HG02885 (cell line): ENCODE data around the gene AKAP6.

Experiments used
- ATAC-seq: cut with Tn5 transposase; IDR thresholded peaks from one replicate; pipeline ENCODE4 v1.9.1; 2021; ENCODE audit warnings: mild to moderate bottlenecking; ENCODE audit not compliant: unreplicated experiment, poor library complexity

AKAP6 gene

DNA sequence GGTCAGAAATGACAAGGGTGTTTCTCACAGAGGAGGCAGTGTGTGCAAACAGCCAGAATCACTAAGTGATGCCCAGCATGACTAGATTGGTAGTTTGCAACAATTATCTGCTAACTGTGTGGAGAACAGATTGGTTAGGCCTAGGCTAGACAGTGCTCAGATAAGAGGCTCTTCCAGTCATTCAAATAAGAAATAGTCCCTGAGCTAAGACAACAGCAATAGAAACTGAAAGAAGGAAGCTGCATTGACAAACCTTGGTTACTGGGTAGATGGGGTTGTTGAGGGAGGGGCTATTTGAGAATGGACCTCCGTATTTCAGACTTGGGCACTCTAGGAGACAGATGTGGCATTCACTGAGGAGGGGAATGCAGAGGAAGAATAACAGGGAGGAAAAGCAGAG, 354.6 kb downstream of the AKAP6 start:
- peak; percentile 88 for ATAC-seq

DNA sequence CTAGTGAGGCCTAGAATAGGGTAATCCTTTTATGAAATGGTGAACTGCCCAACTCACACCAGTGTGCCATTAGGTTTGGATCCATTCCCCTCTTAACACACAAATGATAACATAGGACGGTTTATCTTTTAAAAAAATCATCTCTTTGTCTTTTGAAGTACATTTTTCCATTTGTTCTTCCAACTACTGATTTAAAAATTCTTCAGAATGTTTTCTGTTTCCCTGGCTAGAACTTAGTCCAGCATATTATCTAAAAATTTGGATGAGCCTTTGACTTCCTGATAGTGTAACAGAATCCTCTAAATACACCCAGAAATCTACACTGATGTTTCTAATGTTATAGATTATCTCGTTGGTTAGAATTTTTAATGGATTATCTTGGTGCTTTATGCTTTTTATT, 359.8 kb downstream of the AKAP6 start:
- no peak for ATAC-seq

DNA sequence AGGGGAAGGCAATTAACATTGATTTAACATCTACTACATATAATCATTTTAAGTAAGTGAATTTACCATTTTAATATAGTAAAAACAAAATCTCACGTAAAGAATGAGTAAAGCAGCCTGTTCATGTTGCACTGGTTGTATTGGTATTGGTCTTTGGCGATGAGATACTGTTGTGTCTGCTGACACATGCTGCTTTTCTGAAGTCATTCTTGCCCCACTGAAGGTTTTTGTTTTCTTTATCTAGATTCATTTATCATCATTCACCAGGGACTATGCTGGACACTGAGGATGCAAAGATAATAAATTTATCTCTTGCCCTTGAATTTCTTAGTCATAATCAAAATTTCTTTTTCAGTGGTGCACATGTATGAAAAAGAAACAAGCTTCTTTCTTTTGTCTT, 363.3 kb downstream of the AKAP6 start:
- ATAC-seq: no peak

DNA sequence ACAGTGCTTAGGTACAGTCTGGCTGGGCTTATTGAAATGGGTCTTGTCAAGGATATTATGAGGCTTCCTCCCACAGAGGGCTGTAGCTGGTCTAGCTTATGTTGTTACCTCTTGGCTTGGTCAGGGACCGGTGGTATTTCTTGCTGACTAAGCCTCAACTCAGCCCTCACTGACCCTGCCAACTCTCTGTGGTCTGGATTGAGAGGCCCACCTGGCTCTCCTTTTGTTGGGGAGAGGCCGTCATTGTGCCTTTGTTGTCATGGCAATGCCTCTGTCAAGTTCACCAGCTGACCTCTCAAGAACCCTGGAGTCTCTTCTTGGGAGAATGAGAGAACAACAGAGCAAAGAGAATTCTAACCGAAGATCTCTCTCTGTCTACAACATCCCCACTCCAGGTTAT, 364.0 kb downstream of the AKAP6 start:
- no peak for ATAC-seq

DNA sequence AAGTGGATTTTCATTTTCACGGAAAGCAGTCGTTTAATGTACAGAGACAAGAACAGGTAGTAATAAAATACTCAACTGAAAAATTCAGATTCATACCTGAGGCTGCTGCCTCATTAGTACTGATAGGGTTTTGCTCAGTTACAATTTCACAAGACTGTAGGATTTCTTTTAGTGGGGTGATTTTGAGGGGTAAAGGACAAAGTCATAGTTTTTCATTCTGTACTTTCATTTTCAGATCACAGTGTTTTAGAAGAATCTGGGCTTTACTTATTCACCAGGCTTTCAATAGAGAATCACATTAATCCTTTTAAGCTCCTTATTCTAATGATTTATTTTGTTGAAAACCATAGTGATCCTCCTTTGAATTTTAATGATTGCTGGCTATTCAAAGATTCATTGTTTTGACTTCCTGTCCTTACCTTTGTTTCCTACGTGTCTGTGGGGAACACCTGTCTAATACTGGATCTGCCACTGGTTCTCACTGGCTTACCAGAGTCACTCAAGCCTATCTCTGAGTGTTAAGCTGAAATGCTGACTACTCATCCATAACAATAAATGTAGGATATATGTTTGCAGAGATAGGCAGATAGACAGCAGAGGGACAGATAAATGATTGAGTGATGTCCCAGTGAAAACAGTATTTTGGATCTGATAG, 365.8 kb downstream of the AKAP6 start:
- no peak for ATAC-seq

DNA sequence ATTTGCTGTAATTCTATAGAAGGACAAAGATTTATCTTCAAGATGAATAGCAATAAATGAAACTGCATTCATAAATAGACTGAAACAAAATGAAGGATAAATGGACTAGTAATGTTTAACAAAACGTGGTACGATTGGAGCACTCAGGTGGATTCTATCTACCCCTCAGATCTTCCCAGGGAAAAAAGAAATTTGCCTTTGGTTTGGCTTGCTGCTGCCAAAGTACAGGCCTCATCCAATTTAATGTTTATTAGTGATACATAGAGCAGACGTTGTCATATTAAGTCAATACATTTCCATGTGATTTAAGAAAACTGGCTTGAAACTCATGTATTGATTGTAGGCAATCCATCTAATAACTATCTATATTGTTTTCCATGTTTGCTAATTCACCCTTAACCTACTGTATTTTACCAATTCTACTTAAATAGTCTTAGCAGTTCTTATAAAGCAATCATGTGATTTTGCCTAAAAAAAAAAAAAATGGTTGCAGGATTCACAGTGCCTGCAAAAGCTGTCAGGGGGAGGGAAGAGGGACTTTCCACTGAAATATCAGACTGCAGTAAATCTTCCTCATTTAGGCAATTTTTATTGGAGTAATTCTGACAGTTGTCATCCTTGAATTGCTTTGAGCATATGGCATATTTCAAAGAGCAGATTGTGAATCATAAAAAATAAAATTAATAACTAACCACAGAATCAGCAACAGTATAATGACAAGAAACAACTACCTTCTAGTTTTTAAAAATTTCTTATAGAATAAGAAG, 367.4 kb downstream of the AKAP6 start:
- ATAC-seq: no peak

DNA sequence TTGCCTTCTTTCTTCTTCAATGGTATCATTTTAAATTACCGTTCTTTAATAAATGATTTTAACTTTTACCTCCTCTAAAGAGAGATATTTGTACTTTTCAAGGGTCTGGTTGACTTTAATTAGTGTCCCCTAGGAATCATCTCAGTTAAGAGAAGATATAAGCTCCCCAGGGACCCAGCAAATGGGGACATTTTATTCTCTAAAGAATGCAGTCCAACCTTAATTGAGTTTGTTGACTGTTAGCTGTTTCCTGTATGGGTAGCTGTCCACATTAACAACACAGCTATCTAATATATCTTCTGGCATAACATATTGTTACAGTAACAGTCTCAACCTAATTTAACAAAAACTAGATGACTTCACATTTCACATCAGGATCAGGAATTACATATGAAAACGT, 368.0 kb downstream of the AKAP6 start:
- ATAC-seq: no peak

DNA sequence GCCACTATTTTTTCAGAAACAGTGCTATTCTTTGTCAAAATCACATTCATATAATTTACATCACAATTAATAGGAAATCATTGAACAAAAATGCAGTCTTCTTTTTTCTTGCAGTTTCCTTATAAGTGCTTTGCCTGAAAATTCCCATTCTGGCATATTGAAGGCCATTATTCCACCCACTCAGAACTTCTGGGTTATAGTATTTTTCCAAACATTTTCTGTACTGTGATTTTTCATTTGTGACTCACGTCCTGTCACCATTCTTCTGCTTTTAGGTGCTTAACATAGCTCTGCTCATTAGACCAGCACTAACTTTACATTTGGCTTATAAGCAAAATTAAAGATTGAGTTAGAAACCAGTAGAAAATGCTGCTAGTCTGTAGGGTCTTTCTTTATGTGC, 368.6 kb downstream of the AKAP6 start:
- no peak for ATAC-seq

DNA sequence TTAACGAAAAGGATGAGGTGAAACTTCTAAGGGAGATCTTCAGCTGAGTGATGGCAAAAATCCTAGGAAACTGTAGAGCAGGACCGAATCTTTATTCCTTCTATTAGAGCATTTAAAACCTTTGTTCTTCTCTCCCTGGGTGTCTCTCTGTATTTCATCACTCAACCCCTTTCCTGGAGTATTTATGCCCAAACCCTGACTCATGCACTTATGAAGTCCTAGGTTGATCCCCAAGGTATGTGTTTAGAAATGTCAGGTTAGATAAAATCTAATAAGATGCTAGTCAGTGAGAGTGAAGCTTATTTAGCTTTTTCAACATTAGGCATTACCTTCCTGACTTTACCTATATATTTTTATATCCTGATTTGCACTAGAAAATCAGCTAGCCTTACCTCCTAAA, 369.7 kb downstream of the AKAP6 start:
- no peak for ATAC-seq

DNA sequence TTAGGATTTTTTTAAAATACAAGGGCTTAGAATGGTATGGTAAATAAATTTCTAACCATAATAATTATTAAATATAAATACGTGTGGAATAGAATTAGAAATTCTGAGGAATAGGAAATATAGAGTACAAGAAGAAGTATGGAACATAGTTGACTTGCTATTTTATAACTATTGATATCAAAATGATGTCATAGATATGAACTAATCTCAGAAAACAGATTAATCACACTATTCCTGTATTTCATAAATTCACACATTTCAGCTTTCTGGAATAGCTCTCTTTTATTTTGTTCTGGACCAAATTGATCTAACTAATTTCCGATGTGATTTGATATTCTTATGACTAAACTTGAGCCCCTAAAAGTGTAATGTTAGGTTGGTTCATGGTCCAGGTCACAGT, 372.4 kb downstream of the AKAP6 start:
- no peak for ATAC-seq

DNA sequence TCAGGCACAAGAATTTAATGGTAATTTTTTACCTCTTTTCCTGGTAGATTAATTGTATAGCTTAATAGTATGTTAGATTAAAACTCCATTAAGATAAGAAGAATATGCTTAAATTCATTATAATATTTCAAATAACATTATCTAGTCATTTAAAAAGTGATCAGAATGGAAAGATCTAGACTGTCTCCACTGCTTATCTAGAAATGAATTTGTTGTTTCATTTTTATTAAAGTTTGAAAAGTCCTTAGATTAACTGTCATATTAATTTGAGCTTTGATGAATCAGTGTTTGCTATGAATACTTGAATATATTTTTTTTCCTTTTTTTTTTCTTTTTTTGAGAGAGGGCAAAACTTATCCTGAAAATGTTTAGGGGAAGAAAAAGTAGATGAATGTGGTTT, 373.0 kb downstream of the AKAP6 start:
- no peak for ATAC-seq

DNA sequence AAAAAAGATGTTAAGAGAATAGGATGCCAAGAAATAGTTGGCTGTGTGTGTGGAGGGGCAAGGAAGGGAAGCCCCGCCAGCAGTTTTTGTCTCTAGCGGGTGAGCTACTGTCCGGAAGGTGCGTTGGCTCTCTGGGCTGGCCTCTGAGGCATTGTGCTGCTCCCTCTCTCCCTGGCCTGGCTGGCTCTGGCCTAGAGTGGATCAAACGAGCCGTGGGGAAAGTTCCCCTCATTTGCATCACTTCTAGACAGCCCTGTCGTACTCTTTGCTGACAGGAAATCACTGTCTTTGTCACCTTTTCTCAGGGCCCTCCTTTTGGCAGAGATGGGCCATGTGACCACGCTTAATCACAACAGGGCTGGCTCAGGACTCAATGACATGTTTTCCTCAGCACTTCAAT, 373.5 kb downstream of the AKAP6 start:
- peak; percentile 78 for ATAC-seq

DNA sequence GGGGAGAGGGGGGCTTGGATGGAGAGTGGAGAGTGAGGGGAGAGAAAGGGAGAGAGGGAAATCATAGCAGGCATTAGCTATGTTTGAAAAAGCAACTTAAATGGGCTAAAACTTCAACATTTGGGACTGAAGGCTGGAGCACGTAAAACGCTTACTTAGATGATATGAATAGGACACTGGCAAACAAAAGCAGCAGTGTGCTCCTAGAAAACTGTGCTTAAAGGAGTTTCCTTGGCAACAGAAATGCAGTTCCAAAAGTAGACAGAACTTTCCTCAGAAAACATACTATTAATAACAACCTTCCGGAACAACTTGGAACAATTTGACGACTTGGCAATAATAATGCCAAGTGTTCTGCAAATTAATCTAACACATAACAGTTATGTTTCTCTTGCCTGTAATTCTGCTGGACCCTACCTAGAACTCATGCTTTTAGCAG, 374.1 kb downstream of the AKAP6 start:
- ATAC-seq: no peak

DNA sequence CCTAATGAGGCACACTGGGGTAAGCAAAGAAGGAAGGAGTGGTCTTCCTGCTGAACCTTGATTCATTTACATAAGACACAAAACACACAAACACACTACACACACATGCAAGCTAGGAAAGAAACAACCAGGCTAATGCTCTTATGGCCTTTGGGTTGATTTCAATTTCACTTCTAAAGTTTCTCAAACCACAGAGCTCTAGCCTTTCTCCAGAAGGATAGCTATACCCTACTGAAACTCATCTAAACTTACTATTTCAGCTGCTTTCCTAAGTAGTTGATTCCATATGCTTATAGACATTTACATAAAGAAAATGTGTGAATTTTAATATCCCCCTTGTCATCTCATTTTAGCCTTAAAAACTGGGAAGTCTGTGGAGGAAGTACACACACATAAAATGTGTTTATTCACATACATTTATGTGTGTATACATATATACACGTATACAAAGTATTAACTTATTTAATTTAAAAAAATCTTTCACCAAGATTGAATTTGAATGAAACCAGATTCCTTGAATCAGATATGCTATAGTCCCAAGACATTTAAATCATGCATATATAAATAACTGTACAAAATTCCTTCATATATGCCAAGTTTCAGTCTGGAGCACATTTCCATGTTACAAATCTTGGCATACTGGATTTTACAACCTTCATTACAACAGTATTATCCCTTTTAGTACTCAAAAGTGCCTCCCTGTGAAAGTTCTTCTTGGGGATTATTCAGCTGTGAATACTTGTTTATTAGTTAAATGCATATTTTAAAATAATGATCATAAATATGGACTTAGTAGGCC, 377.8 kb downstream of the AKAP6 start:
- peak; percentile 68 for ATAC-seq

DNA sequence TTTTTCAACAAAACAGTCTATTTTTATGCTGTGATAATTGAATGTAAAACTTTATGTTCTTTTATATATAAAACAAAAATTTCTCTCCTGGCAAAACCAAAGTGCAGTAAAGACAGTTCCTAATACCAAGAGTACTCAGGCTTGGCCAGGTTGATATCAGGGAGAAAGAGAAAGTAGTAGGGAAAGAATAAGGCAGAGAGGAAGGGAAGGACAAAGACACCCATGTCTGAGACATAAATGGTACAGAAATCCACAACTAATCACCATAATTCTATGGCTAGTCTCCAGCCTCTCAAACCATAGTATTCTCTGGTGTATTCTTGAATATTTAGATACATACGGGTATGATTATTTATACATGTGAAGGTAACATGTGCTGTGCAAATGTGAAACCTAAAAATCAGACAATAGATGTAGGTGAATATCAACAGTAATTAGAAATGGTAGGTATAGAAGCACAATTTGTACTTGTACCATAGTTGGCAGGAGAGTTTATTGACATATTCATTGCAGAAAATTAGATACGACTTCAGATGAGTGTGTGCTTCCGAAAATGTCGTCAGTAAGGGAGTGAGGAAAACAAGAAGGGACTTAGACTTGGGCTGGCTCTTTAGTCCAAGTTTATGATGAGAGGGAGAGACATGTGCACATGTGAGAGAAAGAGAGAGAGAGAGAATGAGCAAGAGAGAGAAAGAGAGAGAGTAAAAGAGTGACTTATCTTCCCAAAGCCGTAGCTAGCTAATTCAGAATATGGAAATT, 378.8 kb downstream of the AKAP6 start:
- ATAC-seq: no peak

DNA sequence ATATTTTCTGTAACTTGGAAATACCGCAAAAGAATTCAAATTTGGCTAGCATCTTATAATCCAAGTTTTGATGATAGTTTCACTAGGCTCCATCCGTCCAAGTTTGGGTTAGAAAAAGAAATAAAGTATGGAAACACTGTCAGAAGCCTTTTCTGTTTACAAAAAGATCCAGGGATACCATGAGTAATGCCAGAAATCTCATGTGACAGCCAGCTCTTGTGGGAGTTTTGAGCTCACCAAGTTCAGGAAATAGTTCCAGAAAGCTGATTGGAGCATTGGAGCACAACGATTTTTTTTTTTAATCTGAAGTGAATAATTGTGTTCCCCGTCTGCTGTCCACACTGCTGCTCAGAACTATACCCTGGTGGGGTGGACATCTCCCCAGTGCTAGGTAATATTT, 379.9 kb downstream of the AKAP6 start:
- no peak for ATAC-seq

DNA sequence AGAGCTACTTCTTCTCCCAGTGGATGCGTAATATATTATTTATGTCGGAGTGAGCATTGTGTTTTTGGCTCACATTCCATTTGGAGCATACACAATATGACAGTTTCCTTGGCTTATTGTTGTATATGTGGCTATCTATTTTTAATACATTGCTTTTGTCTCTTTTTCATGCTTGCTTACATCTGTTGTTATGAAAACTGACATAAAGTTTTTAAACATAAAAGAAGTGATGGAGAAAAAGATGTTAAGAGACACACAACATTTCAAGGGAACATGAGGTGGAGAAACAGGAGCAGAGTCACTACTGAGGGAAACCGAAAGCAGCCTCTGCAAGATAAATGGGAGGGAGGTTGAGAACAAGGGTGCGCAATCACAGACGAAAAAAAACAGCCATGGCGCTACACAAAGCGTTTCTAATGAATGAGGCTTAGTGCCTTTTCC, 381.2 kb downstream of the AKAP6 start:
- ATAC-seq: no peak

DNA sequence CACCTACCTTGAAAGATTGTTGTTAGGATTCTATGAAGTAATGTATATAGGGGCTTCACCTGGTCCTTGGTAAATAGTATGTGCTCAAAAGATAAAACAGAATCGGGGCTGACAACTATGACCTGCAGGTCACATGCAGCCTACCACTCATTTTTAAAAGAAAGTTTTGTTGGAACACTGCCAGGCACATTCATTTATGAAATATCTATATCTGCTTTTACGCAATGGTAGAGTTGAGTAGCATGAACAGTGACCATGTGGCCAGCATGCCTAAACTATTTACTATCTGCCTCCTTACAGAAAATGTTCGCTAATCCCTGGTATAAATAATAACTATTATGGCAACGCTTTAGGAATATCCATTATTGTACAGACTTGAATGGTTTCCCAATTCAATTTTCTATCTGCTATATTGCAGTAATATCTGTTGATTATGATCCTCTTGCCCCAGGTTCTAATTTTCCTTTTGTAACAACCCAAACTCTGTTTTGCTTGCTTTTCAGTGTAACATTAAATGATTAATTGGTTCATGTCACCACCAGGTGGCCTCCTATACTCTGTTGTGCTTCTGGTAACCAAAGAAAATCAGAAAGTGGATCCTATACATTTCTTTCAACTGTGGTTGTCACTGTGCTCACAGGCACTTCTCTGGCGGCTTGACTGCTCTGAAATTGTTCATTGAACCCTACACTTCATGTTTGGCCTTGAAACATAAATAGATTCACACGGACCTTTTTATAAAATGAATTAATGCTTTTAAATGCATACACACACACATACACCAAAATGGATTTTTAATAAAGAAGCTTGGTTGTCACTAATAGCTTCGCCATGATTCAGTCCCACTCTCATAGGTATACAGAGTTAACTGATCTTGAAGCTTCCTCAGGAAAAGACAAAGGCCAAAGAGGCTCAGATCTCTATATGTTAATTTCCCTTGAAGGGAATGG, 381.9 kb downstream of the AKAP6 start:
- peak; percentile 69 for ATAC-seq

DNA sequence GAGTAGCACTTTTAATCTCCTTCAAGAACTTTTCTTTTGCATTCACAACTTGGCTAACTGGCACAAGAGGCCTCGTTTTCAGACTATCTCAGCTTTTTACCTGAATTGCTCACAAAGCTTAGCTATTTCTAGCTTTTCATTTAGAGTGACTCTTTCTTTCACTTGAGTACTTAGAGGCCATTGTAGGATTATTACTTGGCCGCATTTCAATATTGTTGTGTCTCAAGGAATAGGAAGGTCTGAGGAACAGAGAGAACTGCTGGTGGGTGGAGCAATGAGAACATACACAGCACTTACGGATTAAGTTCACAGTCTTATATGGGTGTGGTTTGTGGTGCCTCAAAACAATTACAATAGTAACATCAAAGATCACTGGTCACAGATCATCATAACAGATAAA, 384.8 kb downstream of the AKAP6 start:
- no peak for ATAC-seq
